Loucy (cell line): ENCODE measurements around the gene TRNP1.

Experiments
- H2AFZ ChIP-seq: fragments of 200-600 bp; sonication (generic); 2 replicates; pipeline ENCODE4 v1.6.0; 2016; ENCODE audit warnings: antibody characterized with exemption, mild to moderate bottlenecking, low read length, moderate library complexity
- H3F3A ChIP-seq: fragments of 200-600 bp; 2 replicates; pipeline ENCODE4 v1.6.0; 2016; ENCODE audit warnings: antibody characterized with exemption, low read depth, mild to moderate bottlenecking
- H3K27me3 ChIP-seq: fragments of 200-600 bp; sonication (generic); 2 replicates; pipeline ENCODE4 v1.6.1; 2014; ENCODE audit warnings: low read length, mild to moderate bottlenecking; ENCODE audit not compliant: insufficient read depth, poor library complexity, severe bottlenecking
- H3K36me3 ChIP-seq: fragments of 200-600 bp; sonication (generic); 2 replicates; pipeline ENCODE4 v1.6.1; 2016; ENCODE audit warnings: low read length; ENCODE audit not compliant: insufficient read depth
- H3K4me1 ChIP-seq: fragments of 200-600 bp; sonication (generic); 2 replicates; pipeline ENCODE4 v1.5.1; 2014; ENCODE audit warnings: low read length, mild to moderate bottlenecking; ENCODE audit not compliant: insufficient read depth, poor library complexity, severe bottlenecking
- H3K4me2 ChIP-seq: fragments of 200-600 bp; sonication (generic); 2 replicates; pipeline ENCODE4 v1.6.0; 2014; ENCODE audit warnings: antibody characterized with exemption, low read length, low read depth, mild to moderate bottlenecking; ENCODE audit not compliant: poor library complexity, severe bottlenecking
- H3K4me3 ChIP-seq: fragments of 200-600 bp; sonication (generic); 2 replicates; pipeline ENCODE4 v1.5.1; 2014; ENCODE audit warnings: low read length, mild to moderate bottlenecking, mixed read lengths; ENCODE audit not compliant: poor library complexity, severe bottlenecking
- H3K79me2 ChIP-seq: fragments of 200-600 bp; sonication (generic); 2 replicates; pipeline ENCODE4 v1.6.1; 2014; ENCODE audit warnings: low read length; ENCODE audit not compliant: insufficient read depth
- H3K9ac ChIP-seq: fragments of 200-600 bp; sonication (generic); 2 replicates; pipeline ENCODE4 v1.6.0; 2014; ENCODE audit warnings: mild to moderate bottlenecking, low read depth, low read length, moderate library complexity; ENCODE audit not compliant: poor library complexity, severe bottlenecking
- H3K9me2 ChIP-seq: fragments of 200-600 bp; sonication (generic); replicated peaks from 2 replicates; pipeline ENCODE4 v1.6.1; 2016; ENCODE audit warnings: low read depth, low read length, mixed read lengths
- H3K9me3 ChIP-seq: fragments of 200-600 bp; sonication (generic); 2 replicates; pipeline ENCODE4 v1.6.1; 2014; ENCODE audit warnings: mild to moderate bottlenecking, antibody characterized with exemption, low read length, low read depth; ENCODE audit not compliant: insufficient read depth
- H4K20me1 ChIP-seq: fragments of 200-600 bp; sonication (generic); 2 replicates; pipeline ENCODE4 v1.6.0; 2014; ENCODE audit warnings: antibody characterized with exemption, low read length, mild to moderate bottlenecking; ENCODE audit not compliant: insufficient read depth, poor library complexity, severe bottlenecking
- CTCF ChIP-seq: fragments of 200-600 bp; sonication (generic); conservative IDR thresholded peaks from 2 replicates; pipeline ENCODE4 v1.5.1; 2014; ENCODE audit warnings: mild to moderate bottlenecking, antibody characterized with exemption, low read length
- EZH2phosphoT487 ChIP-seq: fragments of 200-600 bp; IDR thresholded peaks from 2 replicates; pipeline ENCODE4 v1.6.1; 2018; ENCODE audit warnings: antibody characterized with exemption, mild to moderate bottlenecking, moderate library complexity, borderline replicate concordance

TRNP1 gene

GRCh38 chr1:26971590-26971989 lies 21.9 kb upstream of the TRNP1 start:
- Histone ChIP-seq H3K36me3 (no peaks in the 10 kb centered on the region), H3K4me1 (peaks cover 14% of the 10 kb centered on the region), H3K4me3 (no peak overlapping the region), H3K9me3 (no peaks in the 10 kb centered on the region), H3F3A (no peaks in the 10 kb centered on the region), H2AFZ (peak overlapping the region; percentile 24; the same call in 1 of the 2 replicates), H3K27me3 (no peaks in the 10 kb centered on the region), H3K79me2 (no peaks in the 10 kb centered on the region), H3K9me2 (no peaks in the 10 kb centered on the region), H4K20me1 (no peaks in the 10 kb centered on the region), H3K9ac (no peak overlapping the region), H3K4me2 (no peak overlapping the region)
- TF ChIP-seq EZH2phosphoT487, result no peak
- TF ChIP-seq CTCF, result no peak

GRCh38 chr1:26972390-26972789 lies 21.1 kb upstream of the TRNP1 start:
- Histone ChIP-seq H3K4me3 (peak overlapping the region; percentile 25), H2AFZ (peak overlapping the region; percentile 24), H3K9ac (peak overlapping the region; percentile 16)

GRCh38 chr1:26972821-26973220 lies 20.7 kb upstream of the TRNP1 start:
- H3K9me2 ChIP-seq, result no peaks in the 10 kb centered on the region
- no peak overlapping the region for H3K9ac ChIP-seq
- TF ChIP-seq EZH2phosphoT487 (no peak), CTCF (no peak)
- H2AFZ ChIP-seq, result peak overlapping the region; percentile 24; the same call in 1 of the 2 replicates
- no peaks in the 10 kb centered on the region for H4K20me1 ChIP-seq
- no peaks in the 10 kb centered on the region for H3K9me3 ChIP-seq
- H3K4me1 ChIP-seq, result peaks cover 14% of the 10 kb centered on the region
- no peak overlapping the region for H3K4me3 ChIP-seq
- no peaks in the 10 kb centered on the region for H3K27me3 ChIP-seq
- no peaks in the 10 kb centered on the region for H3K36me3 ChIP-seq
- H3F3A ChIP-seq, result no peaks in the 10 kb centered on the region
- no peaks in the 10 kb centered on the region for H3K79me2 ChIP-seq
- peak overlapping the region; percentile 36 for H3K4me2 ChIP-seq

More at GRCh38 chr1:26972390-26972789, 21.1 kb upstream of the TRNP1 start:
- no peaks in the 10 kb centered on the region for H3K79me2 ChIP-seq
- H3K9me2 ChIP-seq, result no peaks in the 10 kb centered on the region
- H3K9me3 ChIP-seq, result no peaks in the 10 kb centered on the region
- no peak for TF ChIP-seq EZH2phosphoT487
- TF ChIP-seq CTCF, result no peak
- no peaks in the 10 kb centered on the region for H3F3A ChIP-seq
- peak overlapping the region; percentile 36 for H3K4me2 ChIP-seq
- H3K4me1 ChIP-seq, result peaks cover 14% of the 10 kb centered on the region
- H3K36me3 ChIP-seq, result no peaks in the 10 kb centered on the region
- no peaks in the 10 kb centered on the region for H4K20me1 ChIP-seq
- no peaks in the 10 kb centered on the region for H3K27me3 ChIP-seq
